MM.1S (cell line): ENCODE measurements around the gene HTR7.

Experiments used
- DNase-seq: peaks from one replicate; pipeline ENCODE4 v3.0.0-alpha.2; 2015
- H2AFZ ChIP-seq: fragments of 300-600 bp; sonication (generic); 2 replicates; pipeline ENCODE4 v1.6.0; 2016; ENCODE audit warnings: antibody characterized with exemption, low read length
- H3F3A ChIP-seq: fragments of 300-600 bp; sonication (generic); 2 replicates; pipeline ENCODE4 v1.6.1; 2016; ENCODE audit warnings: mild to moderate bottlenecking, antibody characterized with exemption, low read length, moderate library complexity, mixed read lengths; ENCODE audit not compliant: insufficient read depth
- H3K27ac ChIP-seq: fragments of 300-600 bp; sonication (generic); 2 replicates; pipeline ENCODE4 v1.5.1; 2016; ENCODE audit warnings: mild to moderate bottlenecking, low read length
- H3K27me3 ChIP-seq: fragments of 300-600 bp; sonication (generic); replicated peaks from 2 replicates; pipeline ENCODE4 v1.6.0; 2016; ENCODE audit warnings: low read length; ENCODE audit not compliant: insufficient read depth
- H3K36me3 ChIP-seq: fragments of 300-600 bp; sonication (generic); replicated peaks from 2 replicates; pipeline ENCODE4 v1.6.1; 2016; ENCODE audit warnings: mild to moderate bottlenecking, low read length, mixed read lengths; ENCODE audit not compliant: insufficient read depth
- H3K4me1 ChIP-seq: fragments of 300-600 bp; sonication (generic); 2 replicates; pipeline ENCODE4 v1.6.1; 2016; ENCODE audit warnings: low read length, mixed read lengths
- H3K4me2 ChIP-seq: fragments of 300-600 bp; sonication (generic); 2 replicates; pipeline ENCODE4 v1.6.0; 2016; ENCODE audit warnings: low read depth, low read length
- H3K4me3 ChIP-seq: fragments of 300-600 bp; sonication (generic); 2 replicates; pipeline ENCODE4 v1.5.1; 2016; ENCODE audit warnings: low read length, mixed read lengths
- H3K79me2 ChIP-seq: fragments of 300-600 bp; sonication (generic); 2 replicates; pipeline ENCODE4 v1.6.1; 2016; ENCODE audit warnings: mixed run types, low read length, mixed read lengths
- H3K9ac ChIP-seq: fragments of 300-600 bp; sonication (generic); 2 replicates; pipeline ENCODE4 v1.6.1; 2016; ENCODE audit warnings: low read length, mixed read lengths
- H3K9me2 ChIP-seq: fragments of 300-600 bp; sonication (generic); replicated peaks from 2 replicates; pipeline ENCODE4 v1.6.1; 2016; ENCODE audit warnings: mild to moderate bottlenecking, low read length, mixed read lengths; ENCODE audit not compliant: insufficient read depth
- H3K9me3 ChIP-seq: fragments of 300-600 bp; sonication (generic); replicated peaks from 2 replicates; pipeline ENCODE4 v1.6.1; 2016; ENCODE audit warnings: mild to moderate bottlenecking, low read length, mixed read lengths; ENCODE audit not compliant: insufficient read depth
- H4K20me1 ChIP-seq: fragments of 300-600 bp; sonication (generic); 2 replicates; pipeline ENCODE4 v1.6.1; 2016; ENCODE audit warnings: mild to moderate bottlenecking, low read length, moderate library complexity, mixed read lengths; ENCODE audit not compliant: insufficient read depth
- CTCF ChIP-seq: fragments of 300-600 bp; sonication (generic); IDR thresholded peaks from 2 replicates; pipeline ENCODE4 v1.5.1; 2016; ENCODE audit warnings: antibody characterized with exemption, low read length, mixed read lengths
- EZH2 ChIP-seq: fragments of 300-600 bp; sonication (generic); optimal IDR thresholded peaks from 2 replicates; pipeline ENCODE3; 2017; ENCODE audit warnings: low read depth, mild to moderate bottlenecking, antibody characterized with exemption, low read length, mixed read lengths
- EZH2phosphoT487 ChIP-seq: fragments of 300-600 bp; sonication (generic); IDR thresholded peaks from 2 replicates; pipeline ENCODE4 v1.6.1; 2018; ENCODE audit warnings: antibody characterized with exemption, low read length

HTR7 gene

GRCh38 chr10:90799172-90799571 is 58.7 kb downstream of the HTR7 start:
- no peak for TF ChIP-seq CTCF
- no peak for TF ChIP-seq EZH2phosphoT487
- no peak for TF ChIP-seq EZH2
- DNase-seq: no peak
- Histone ChIP-seq H3K27ac (no peak overlapping the region), H4K20me1 (no peaks in the 10 kb centered on the region), H3K9ac (no peak overlapping the region), H2AFZ (no peak overlapping the region), H3K4me2 (no peak overlapping the region), H3K9me2 (no peaks in the 10 kb centered on the region), H3K79me2 (no peaks in the 10 kb centered on the region), H3K36me3 (no peaks in the 10 kb centered on the region), H3K27me3 (no peaks in the 10 kb centered on the region), H3K4me3 (no peak overlapping the region), H3K4me1 (no peaks in the 10 kb centered on the region), H3K9me3 (no peaks in the 10 kb centered on the region), H3F3A (no peaks in the 10 kb centered on the region)

GRCh38 chr10:90798482-90798881 is 59.4 kb downstream of the HTR7 start:
- no peaks in the 10 kb centered on the region for H3K9me3 ChIP-seq
- H3K27ac ChIP-seq: no peak overlapping the region
- TF ChIP-seq EZH2: no peak
- no peak for TF ChIP-seq CTCF
- TF ChIP-seq EZH2phosphoT487: no peak
- no peaks in the 10 kb centered on the region for H3K36me3 ChIP-seq
- H3K9ac ChIP-seq: no peak overlapping the region
- H3K4me1 ChIP-seq: no peaks in the 10 kb centered on the region
- H3K9me2 ChIP-seq: no peaks in the 10 kb centered on the region
- no peaks in the 10 kb centered on the region for H3K27me3 ChIP-seq
- H3K4me2 ChIP-seq: no peak overlapping the region
- no peaks in the 10 kb centered on the region for H3K79me2 ChIP-seq
- no peak overlapping the region for H2AFZ ChIP-seq
- DNase-seq: no peak
- no peak overlapping the region for H3K4me3 ChIP-seq
- no peaks in the 10 kb centered on the region for H4K20me1 ChIP-seq
- no peaks in the 10 kb centered on the region for H3F3A ChIP-seq

GRCh38 chr10:90790422-90790821 is 67.4 kb downstream of the HTR7 start:
- TF ChIP-seq EZH2phosphoT487: no peak
- TF ChIP-seq EZH2: no peak
- TF ChIP-seq CTCF: no peak
- H3K4me3 ChIP-seq: no peak overlapping the region
- no peak for DNase-seq
- no peak overlapping the region for H3K9ac ChIP-seq
- no peak overlapping the region for H3K4me2 ChIP-seq
- H3K27ac ChIP-seq: no peak overlapping the region
- H3F3A ChIP-seq: peaks cover 18% of the 10 kb centered on the region
- H2AFZ ChIP-seq: no peak overlapping the region
- peaks cover 28% of the 10 kb centered on the region for H3K4me1 ChIP-seq
- H3K79me2 ChIP-seq: no peaks in the 10 kb centered on the region
- H3K27me3 ChIP-seq: no peaks in the 10 kb centered on the region
- no peaks in the 10 kb centered on the region for H3K9me3 ChIP-seq
- H3K36me3 ChIP-seq: no peaks in the 10 kb centered on the region
- no peaks in the 10 kb centered on the region for H3K9me2 ChIP-seq
- no peaks in the 10 kb centered on the region for H4K20me1 ChIP-seq

GRCh38 chr10:90788968-90789367 is 68.9 kb downstream of the HTR7 start:
- H3F3A ChIP-seq: peaks cover 18% of the 10 kb centered on the region
- H3K79me2 ChIP-seq: no peaks in the 10 kb centered on the region
- peak; percentile 82 for DNase-seq
- H3K9me3 ChIP-seq: no peaks in the 10 kb centered on the region
- H3K9me2 ChIP-seq: no peaks in the 10 kb centered on the region
- TF ChIP-seq EZH2phosphoT487: no peak
- no peak for TF ChIP-seq CTCF
- TF ChIP-seq EZH2: no peak
- H3K4me1 ChIP-seq: peaks cover 28% of the 10 kb centered on the region
- H3K36me3 ChIP-seq: no peaks in the 10 kb centered on the region
- H3K9ac ChIP-seq: no peak overlapping the region
- H2AFZ ChIP-seq: peak overlapping the region; percentile 13; the same call in 1 of the 2 replicates
- H3K4me2 ChIP-seq: peak overlapping the region; percentile 46
- H4K20me1 ChIP-seq: no peaks in the 10 kb centered on the region
- peak overlapping the region; percentile 72; the same call in 1 of the 2 replicates for H3K27ac ChIP-seq
- no peaks in the 10 kb centered on the region for H3K27me3 ChIP-seq
- 0 out of 2 replicates have a peak overlapping the region, but pooled peaks have one; percentile 3 for H3K4me3 ChIP-seq
